ENCODE measurements around the gene SYNDIG1.

DNA sequence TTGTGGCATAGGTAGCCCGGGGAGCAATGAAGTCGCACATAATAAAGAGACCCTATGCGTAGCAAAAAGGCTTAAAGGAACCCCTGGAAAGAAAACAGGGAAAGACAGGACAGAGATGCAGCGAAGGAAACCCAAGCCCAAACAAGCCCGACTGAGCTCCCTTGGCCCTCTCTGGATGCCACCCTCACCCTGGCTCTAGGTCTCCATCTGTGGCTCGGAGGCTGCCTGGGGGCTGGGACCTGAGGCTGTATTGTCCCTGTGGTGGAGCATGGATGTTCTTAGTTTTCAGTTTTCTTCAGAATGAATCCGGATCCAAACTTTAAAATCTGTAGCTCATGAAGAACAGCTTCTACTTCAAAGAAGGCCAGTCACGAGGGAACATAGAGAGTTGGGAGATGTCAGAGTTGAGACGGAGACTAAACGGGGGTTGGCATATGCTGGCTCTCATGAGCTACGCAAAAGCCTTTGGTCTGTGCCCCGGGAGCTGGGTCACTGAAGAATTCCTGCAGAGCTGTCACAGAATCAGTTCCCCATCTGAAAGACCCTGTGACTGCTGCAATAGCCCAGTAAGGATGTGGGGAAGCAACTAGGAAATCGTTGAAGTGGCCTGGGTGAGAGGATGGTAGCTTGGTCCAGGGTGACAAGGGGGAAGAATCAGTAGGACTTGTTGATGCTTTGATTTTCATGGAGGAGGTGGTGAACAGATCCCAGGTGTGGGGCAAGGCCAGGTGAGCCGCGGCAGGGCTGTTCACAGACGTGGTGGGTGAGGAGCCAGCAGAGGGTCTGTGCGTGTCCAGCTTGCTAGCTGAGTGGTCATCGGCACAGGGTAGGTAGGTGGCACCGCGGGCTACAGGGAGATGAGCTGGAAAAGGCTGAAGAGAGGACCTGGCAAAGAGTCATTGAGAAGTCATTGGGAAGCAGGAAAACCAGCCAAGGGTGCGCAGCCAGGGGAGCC, 35.2 kb downstream of the SYNDIG1 start:
- TF ChIP-seq, protein P1, sequence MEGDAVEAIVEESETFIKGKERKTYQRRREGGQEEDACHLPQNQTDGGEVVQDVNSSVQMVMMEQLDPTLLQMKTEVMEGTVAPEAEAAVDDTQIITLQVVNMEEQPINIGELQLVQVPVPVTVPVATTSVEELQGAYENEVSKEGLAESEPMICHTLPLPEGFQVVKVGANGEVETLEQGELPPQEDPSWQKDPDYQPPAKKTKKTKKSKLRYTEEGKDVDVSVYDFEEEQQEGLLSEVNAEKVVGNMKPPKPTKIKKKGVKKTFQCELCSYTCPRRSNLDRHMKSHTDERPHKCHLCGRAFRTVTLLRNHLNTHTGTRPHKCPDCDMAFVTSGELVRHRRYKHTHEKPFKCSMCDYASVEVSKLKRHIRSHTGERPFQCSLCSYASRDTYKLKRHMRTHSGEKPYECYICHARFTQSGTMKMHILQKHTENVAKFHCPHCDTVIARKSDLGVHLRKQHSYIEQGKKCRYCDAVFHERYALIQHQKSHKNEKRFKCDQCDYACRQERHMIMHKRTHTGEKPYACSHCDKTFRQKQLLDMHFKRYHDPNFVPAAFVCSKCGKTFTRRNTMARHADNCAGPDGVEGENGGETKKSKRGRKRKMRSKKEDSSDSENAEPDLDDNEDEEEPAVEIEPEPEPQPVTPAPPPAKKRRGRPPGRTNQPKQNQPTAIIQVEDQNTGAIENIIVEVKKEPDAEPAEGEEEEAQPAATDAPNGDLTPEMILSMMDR (IDR thresholded peaks at IDR 0.05): no peak
- TF ChIP-seq, protein P2, sequence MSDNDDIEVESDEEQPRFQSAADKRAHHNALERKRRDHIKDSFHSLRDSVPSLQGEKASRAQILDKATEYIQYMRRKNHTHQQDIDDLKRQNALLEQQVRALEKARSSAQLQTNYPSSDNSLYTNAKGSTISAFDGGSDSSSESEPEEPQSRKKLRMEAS (IDR thresholded peaks at IDR 0.05; ENCODE audit: low read depth): no peak
- TF ChIP-seq, protein P3, sequence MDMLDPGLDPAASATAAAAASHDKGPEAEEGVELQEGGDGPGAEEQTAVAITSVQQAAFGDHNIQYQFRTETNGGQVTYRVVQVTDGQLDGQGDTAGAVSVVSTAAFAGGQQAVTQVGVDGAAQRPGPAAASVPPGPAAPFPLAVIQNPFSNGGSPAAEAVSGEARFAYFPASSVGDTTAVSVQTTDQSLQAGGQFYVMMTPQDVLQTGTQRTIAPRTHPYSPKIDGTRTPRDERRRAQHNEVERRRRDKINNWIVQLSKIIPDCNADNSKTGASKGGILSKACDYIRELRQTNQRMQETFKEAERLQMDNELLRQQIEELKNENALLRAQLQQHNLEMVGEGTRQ (IDR thresholded peaks at IDR 0.05; ENCODE audit: borderline replicate concordance, low read depth, low read length): no peak
- TF ChIP-seq, protein P4, sequence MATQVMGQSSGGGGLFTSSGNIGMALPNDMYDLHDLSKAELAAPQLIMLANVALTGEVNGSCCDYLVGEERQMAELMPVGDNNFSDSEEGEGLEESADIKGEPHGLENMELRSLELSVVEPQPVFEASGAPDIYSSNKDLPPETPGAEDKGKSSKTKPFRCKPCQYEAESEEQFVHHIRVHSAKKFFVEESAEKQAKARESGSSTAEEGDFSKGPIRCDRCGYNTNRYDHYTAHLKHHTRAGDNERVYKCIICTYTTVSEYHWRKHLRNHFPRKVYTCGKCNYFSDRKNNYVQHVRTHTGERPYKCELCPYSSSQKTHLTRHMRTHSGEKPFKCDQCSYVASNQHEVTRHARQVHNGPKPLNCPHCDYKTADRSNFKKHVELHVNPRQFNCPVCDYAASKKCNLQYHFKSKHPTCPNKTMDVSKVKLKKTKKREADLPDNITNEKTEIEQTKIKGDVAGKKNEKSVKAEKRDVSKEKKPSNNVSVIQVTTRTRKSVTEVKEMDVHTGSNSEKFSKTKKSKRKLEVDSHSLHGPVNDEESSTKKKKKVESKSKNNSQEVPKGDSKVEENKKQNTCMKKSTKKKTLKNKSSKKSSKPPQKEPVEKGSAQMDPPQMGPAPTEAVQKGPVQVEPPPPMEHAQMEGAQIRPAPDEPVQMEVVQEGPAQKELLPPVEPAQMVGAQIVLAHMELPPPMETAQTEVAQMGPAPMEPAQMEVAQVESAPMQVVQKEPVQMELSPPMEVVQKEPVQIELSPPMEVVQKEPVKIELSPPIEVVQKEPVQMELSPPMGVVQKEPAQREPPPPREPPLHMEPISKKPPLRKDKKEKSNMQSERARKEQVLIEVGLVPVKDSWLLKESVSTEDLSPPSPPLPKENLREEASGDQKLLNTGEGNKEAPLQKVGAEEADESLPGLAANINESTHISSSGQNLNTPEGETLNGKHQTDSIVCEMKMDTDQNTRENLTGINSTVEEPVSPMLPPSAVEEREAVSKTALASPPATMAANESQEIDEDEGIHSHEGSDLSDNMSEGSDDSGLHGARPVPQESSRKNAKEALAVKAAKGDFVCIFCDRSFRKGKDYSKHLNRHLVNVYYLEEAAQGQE (IDR thresholded peaks at IDR 0.05; ENCODE audit: low read depth, low read length): no peak
- no peak for TF ChIP-seq POLR2AphosphoS5 (IDR thresholded peaks at IDR 0.05; ENCODE audit: low read depth, low read length)
- no peak for TF ChIP-seq SIN3A (IDR thresholded peaks at IDR 0.05; ENCODE audit: borderline replicate concordance, low read depth, low read length)

Data from SK-N-SH (cell line).